Mucosa of descending colon (tissue), 3 donors: ENCODE measurements around the gene VPS33B. TPM values are rescaled to one million over a fixed set of nuclear protein-coding genes. Genes with fewer than 3 reads are reported as not detected.
A peak's percentile ranks its signal among the peaks of the same experiment; 100 is the strongest.

Experiments used
- ATAC-seq: fragments of 200-7000 bp; cut with Tn5 transposase; one replicate; pipeline ENCODE4 v1.9.1; 2020; ENCODE audit warnings: mild to moderate bottlenecking, moderate library complexity
- DNase-seq, 3 donors: peaks; one replicate each; pipeline ENCODE4 v3.0.0-alpha.2; 2020
- H3K36me3 ChIP-seq: fragments of 200-600 bp; one replicate; pipeline ENCODE4 v1.8.0; 2021; ENCODE audit warnings: low read depth, mild to moderate bottlenecking
- H3K4me1 ChIP-seq: fragments of 200-600 bp; one replicate; pipeline ENCODE4 v1.8.0; 2021; ENCODE audit warnings: low read depth, mild to moderate bottlenecking
- H3K4me3 ChIP-seq: fragments of 200-600 bp; one replicate; pipeline ENCODE4 v1.8.0; 2021; ENCODE audit warnings: mild to moderate bottlenecking
- H3K9me3 ChIP-seq: fragments of 200-600 bp; one replicate; pipeline ENCODE4 v1.8.0; 2021; ENCODE audit warnings: mild to moderate bottlenecking
- CTCF ChIP-seq: fragments of 200-600 bp; IDR thresholded peaks from one replicate; pipeline ENCODE4 v1.8.0; 2022; ENCODE audit warnings: antibody characterized with exemption, mild to moderate bottlenecking
- intact Hi-C, 2 donors: fragments of 100-400 bp; cut with DNase I in 1 of 2; cut with micrococcal nuclease in 1 of 2; formaldehyde crosslinking; loops; one replicate each; pipeline versions ENCODE4 v1.11.0 to v1.11.1; 2022; cut with DNase I, micrococcal nuclease
- total RNA-seq, 3 donors: library from RNA; stranded (reverse); fragmentation: NEBNext Ultra II Directional in 2 of 3; extraction: Animal tissue kit (Norgen Biotek cat#: 25700) in 2 of 3; gene quantifications; one replicate each; pipeline versions ENCODE4 v1.2.1 to v1.2.4, GENCODE V29; 2021 to 2023
- donor health status: DM: no; HTN: no; CAD: no; lungs with moderate emphysema.
- donor health status: DM: no; HTN: no; CAD: no.
- donor health status: DM: no; HTN: yes; CAD: no.

VPS33B gene
- total RNA-seq, 3 donors from 2014 or later, result 13.4 to 22.7 (median 16.2) TPM

GRCh38 chr15:90987561-90988141 lies 34.7 kb downstream of the VPS33B start:
- Histone ChIP-seq H3K9me3 (no peaks in the 10 kb centered on the region), H3K4me3 (no peak overlapping the region), H3K36me3 (no peaks in the 10 kb centered on the region), H3K4me1 (no peaks in the 10 kb centered on the region)
- TF ChIP-seq CTCF, result no peak
- DNase-seq, result no peak
- intact Hi-C loops, result no loop called here
- ATAC-seq, result no peak

GRCh38 chr15:90986790-90987507 lies 35.4 kb downstream of the VPS33B start:
- H3K4me3 ChIP-seq, result no peak overlapping the region
- ATAC-seq, result peak; percentile 39
- intact Hi-C loops, result no loop called here

GRCh38 chr15:90982135-90982534 lies 40.3 kb downstream of the VPS33B start:
- intact Hi-C loops, result no loop called here
- Histone ChIP-seq H3K36me3 (no peaks in the 10 kb centered on the region), H3K4me1 (no peaks in the 10 kb centered on the region), H3K9me3 (no peaks in the 10 kb centered on the region), H3K4me3 (no peak overlapping the region)
- TF ChIP-seq CTCF, result no peak
- DNase-seq (no peak), ATAC-seq (no peak)

More at GRCh38 chr15:90986790-90987507, 35.4 kb downstream of the VPS33B start:
- no peak for DNase-seq
- Histone ChIP-seq H3K36me3 (no peaks in the 10 kb centered on the region), H3K4me1 (no peaks in the 10 kb centered on the region), H3K9me3 (no peaks in the 10 kb centered on the region)
- no peak for TF ChIP-seq CTCF

GRCh38 chr15:90981681-90982080 lies 40.7 kb downstream of the VPS33B start:
- intact Hi-C loops, result no loop called here
- no peak for TF ChIP-seq CTCF

GRCh38 chr15:90979582-90979981 lies 42.8 kb downstream of the VPS33B start:
- Histone ChIP-seq H3K4me1 (no peaks in the 10 kb centered on the region), H3K4me3 (no peak overlapping the region), H3K36me3 (no peaks in the 10 kb centered on the region), H3K9me3 (no peaks in the 10 kb centered on the region)
- DNase-seq, result no peak
- intact Hi-C loops, result no loop called here
- no peak for TF ChIP-seq CTCF
- ATAC-seq, result no peak

More at GRCh38 chr15:90981681-90982080, 40.7 kb downstream of the VPS33B start:
- Histone ChIP-seq H3K9me3 (no peaks in the 10 kb centered on the region), H3K4me1 (no peaks in the 10 kb centered on the region), H3K36me3 (no peaks in the 10 kb centered on the region), H3K4me3 (no peak overlapping the region)
- DNase-seq (no peak), ATAC-seq (no peak)
